Measurements from ENCODE around the gene TNFSF8.

DNA sequence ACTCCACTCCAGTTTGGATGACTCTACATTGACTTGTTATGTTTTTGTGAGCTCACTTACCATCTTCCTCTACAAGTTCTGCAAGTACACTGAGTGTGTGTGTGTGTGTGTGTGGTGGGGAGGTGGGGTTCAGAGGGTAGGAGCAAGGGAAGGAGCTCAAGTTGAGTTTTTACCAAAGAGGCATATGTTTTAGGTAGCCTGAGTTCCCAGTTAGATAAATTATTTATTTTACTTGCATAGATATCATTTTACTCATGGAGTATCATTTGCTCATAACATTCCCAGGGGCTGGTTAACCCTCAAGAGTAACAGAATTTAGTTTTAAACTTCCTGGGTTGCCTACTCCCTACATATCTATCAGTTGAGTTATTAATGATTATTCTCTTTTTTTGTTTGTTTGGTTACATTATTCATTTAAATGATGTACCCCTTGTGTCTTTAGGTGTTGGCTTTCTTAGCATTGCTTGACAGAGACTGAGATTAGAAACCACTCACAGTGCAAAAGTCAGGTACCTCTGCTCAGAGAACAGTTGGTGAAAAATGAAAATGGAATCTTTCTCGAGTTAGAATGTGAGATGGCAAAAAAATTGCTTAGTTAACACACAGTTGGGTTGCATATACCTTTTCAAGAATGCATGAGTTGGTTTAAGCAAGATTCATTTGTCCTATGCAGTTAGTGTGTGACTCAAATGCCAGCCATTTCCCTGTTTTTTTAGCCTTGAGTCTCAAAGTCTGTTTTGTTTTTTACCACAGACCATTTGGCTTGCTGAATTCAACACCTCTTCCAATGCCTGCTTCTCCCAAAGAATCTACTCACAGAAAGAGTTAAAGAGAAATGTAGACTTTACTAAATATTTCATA is 29.2 kb downstream of the TNFSF8 start:
- TF ChIP-seq EZH2 (IDR thresholded peaks at IDR 0.05; ENCODE audit: borderline replicate concordance, low read length) = no peak
- TF ChIP-seq, protein P1, sequence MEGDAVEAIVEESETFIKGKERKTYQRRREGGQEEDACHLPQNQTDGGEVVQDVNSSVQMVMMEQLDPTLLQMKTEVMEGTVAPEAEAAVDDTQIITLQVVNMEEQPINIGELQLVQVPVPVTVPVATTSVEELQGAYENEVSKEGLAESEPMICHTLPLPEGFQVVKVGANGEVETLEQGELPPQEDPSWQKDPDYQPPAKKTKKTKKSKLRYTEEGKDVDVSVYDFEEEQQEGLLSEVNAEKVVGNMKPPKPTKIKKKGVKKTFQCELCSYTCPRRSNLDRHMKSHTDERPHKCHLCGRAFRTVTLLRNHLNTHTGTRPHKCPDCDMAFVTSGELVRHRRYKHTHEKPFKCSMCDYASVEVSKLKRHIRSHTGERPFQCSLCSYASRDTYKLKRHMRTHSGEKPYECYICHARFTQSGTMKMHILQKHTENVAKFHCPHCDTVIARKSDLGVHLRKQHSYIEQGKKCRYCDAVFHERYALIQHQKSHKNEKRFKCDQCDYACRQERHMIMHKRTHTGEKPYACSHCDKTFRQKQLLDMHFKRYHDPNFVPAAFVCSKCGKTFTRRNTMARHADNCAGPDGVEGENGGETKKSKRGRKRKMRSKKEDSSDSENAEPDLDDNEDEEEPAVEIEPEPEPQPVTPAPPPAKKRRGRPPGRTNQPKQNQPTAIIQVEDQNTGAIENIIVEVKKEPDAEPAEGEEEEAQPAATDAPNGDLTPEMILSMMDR (IDR thresholded peaks at IDR 0.05; ENCODE audit: low read length) = no peak

Measured in OCI-LY1 (cell line).